ENCODE measurements around the gene SLC39A9.
A peak's percentile ranks its signal among the peaks of the same experiment; 100 is the strongest.
"Not testable (repeated sequence)": the region's sequence is repeated elsewhere in the genome, so short reads cannot be mapped to it uniquely, and the experiment has no call there.

SLC39A9 gene

GRCh38 chr14:69476824-69477450, 78.4 kb downstream of the SLC39A9 start:
- DNase-seq (ENCODE audit: low read depth): not testable (repeated sequence)

GRCh38 chr14:69478055-69478454, 79.6 kb downstream of the SLC39A9 start:
- not testable (repeated sequence) for DNase-seq (ENCODE audit: low read depth)

- DNase-seq (ENCODE audit: low read depth): no peak
These were observed 81.2 kb downstream of the SLC39A9 start for GRCh38 chr14:69479696-69480095.

GRCh38 chr14:69480136-69480535, 81.6 kb downstream of the SLC39A9 start:
- no peak for DNase-seq (ENCODE audit: low read depth)

GRCh38 chr14:69481815-69482568, 83.5 kb downstream of the SLC39A9 start:
- DNase-seq (ENCODE audit: low read depth): no peak

- DNase-seq (ENCODE audit: low read depth): peak; percentile 28
These were observed 85.4 kb downstream of the SLC39A9 start for GRCh38 chr14:69483765-69484443.

GRCh38 chr14:69484444-69485314, 86.2 kb downstream of the SLC39A9 start, which contains the start of gene PLEKHD1:
Gene PLEKHD1, plus strand, starts transcription at chr14:69484728. Its CDS starts 238 bp downstream, at chr14:69484966.
- no peak for DNase-seq (ENCODE audit: low read depth)

GRCh38 chr14:69485315-69485660, 86.8 kb downstream of the SLC39A9 start:
- DNase-seq (ENCODE audit: low read depth): no peak

- no peak for DNase-seq (ENCODE audit: low read depth)
These were observed 87.2 kb downstream of the SLC39A9 start for GRCh38 chr14:69485701-69486100.

GRCh38 chr14:69487226-69487625, 88.7 kb downstream of the SLC39A9 start:
- DNase-seq (ENCODE audit: low read depth): no peak

GRCh38 chr14:69487771-69488170, 89.3 kb downstream of the SLC39A9 start:
- DNase-seq (ENCODE audit: low read depth): no peak

- DNase-seq (ENCODE audit: low read depth): no peak
These were observed 91.0 kb downstream of the SLC39A9 start for GRCh38 chr14:69489495-69489894.

GRCh38 chr14:69490219-69490918, 91.9 kb downstream of the SLC39A9 start:
- no peak for DNase-seq (ENCODE audit: low read depth)

GRCh38 chr14:69491193-69491592, 92.7 kb downstream of the SLC39A9 start:
- no peak for DNase-seq (ENCODE audit: low read depth)

GRCh38 chr14:69493038-69493437, 94.5 kb downstream of the SLC39A9 start:
- DNase-seq (ENCODE audit: low read depth): no peak

GRCh38 chr14:69493791-69494190, 95.3 kb downstream of the SLC39A9 start:
- DNase-seq (ENCODE audit: low read depth): no peak

GRCh38 chr14:69495341-69495921, 96.9 kb downstream of the SLC39A9 start:
- DNase-seq (ENCODE audit: low read depth): no peak

- not testable (repeated sequence) for DNase-seq (ENCODE audit: low read depth)
These were observed 99.4 kb downstream of the SLC39A9 start for GRCh38 chr14:69497866-69498265.

GRCh38 chr14:69498286-69498685, 99.8 kb downstream of the SLC39A9 start:
- not testable (repeated sequence) for DNase-seq (ENCODE audit: low read depth)

GRCh38 chr14:69499436-69499835, 100.9 kb downstream of the SLC39A9 start:
- no peak for DNase-seq (ENCODE audit: low read depth)

GRCh38 chr14:69500096-69500495, 101.6 kb downstream of the SLC39A9 start:
- DNase-seq (ENCODE audit: low read depth): no peak
